GM10248 (cell line): ENCODE data around the gene TRABD.

Experiments
- CTCF ChIA-PET: fragments of 300-600 bp; sonication (Branson Sonifier 250); formaldehyde crosslinking; extraction: SDS; loops from one replicate; lab custom pipeline; 2021; ENCODE audit warnings: antibody characterized with exemption; lab: Yijun Ruan, JAX
- POLR2A ChIA-PET: fragments of 350-650 bp; sonication (Branson Sonifier 250); formaldehyde crosslinking; extraction: SDS; loops from one replicate; lab custom pipeline; 2020; ENCODE audit warnings: antibody characterized with exemption; lab: Yijun Ruan, JAX
- DNase-seq: peaks from one replicate; pipeline ENCODE4 v3.0.0; 2012; ENCODE audit errors: extremely low spot score
- CTCF ChIP-seq: IDR thresholded peaks from 2 replicates; pipeline ENCODE4 v1.5.1; 2012; ENCODE audit warnings: mild to moderate bottlenecking, low read depth; ENCODE audit errors: extremely low read depth, missing control alignments, control extremely low read depth

TRABD gene

GRCh38 chr22:50153756-50154140 lies 32.0 kb upstream of the TRABD start:
- CTCF ChIA-PET: interaction anchor here (1.4 kb wide), 2 partner anchors 55 to 58 kb away, joined by 3 read pairs; no protein-coding TSS in a partner anchor
- DNase-seq: no peak
- no peak for TF ChIP-seq CTCF
- POLR2A ChIA-PET: no interaction called here

- TF ChIP-seq CTCF: no peak
- POLR2A ChIA-PET: interaction anchor here (0.6 kb wide), 1 partner anchor 240 kb away, joined by 4 read pairs; the partner anchor contains the start of genes ALG12 and CRELD2
- CTCF ChIA-PET: interaction anchor here (0.9 to 1.7 kb wide), 5 partner anchors 9 to 390 kb away, joined by 3 to 5 read pairs (median 4); no protein-coding TSS in a partner anchor
- no peak for DNase-seq
Measured at GRCh38 chr22:50157709-50158375, 27.9 kb upstream of the TRABD start.

GRCh38 chr22:50160947-50161346 lies 24.8 kb upstream of the TRABD start:
- ChIA-PET POLR2A (no interaction called here), CTCF (interaction anchor here (1.0 kb wide), 1 partner anchor 11 kb away, joined by 3 read pairs; no protein-coding TSS in a partner anchor)
- no peak for TF ChIP-seq CTCF
- DNase-seq: no peak

GRCh38 chr22:50161508-50162390 lies 24.0 kb upstream of the TRABD start:
- DNase-seq: no peak
- POLR2A ChIA-PET: no interaction called here
- CTCF ChIA-PET: interaction anchor here (1.0 kb wide), 1 partner anchor 12 kb away, joined by 3 read pairs; no protein-coding TSS in a partner anchor

GRCh38 chr22:50162391-50162956 lies 23.2 kb upstream of the TRABD start:
- DNase-seq: no peak
- TF ChIP-seq CTCF: no peak
- ChIA-PET CTCF (no interaction called here), POLR2A (no interaction called here)

More at GRCh38 chr22:50161508-50162390, 24.0 kb upstream of the TRABD start:
- TF ChIP-seq CTCF: no peak
